ENCODE data around the gene IRF2BPL.

The IRF2BPL gene

GRCh38 chr14:76976240-76977005 is 52.1 kb downstream of the IRF2BPL start:
- no peaks in the 10 kb centered on the region for H3K27me3 ChIP-seq (ENCODE audit: control insufficient read depth, insufficient read depth, low read length)
- no peak overlapping the region for H3K9ac ChIP-seq (ENCODE audit: low read length)
- H3K4me3 ChIP-seq (ENCODE audit: low read length) = no peak overlapping the region
- H3K36me3 ChIP-seq (ENCODE audit: control insufficient read depth, insufficient read depth, low read length) = no peaks in the 10 kb centered on the region
- H3K4me1 ChIP-seq (ENCODE audit: control insufficient read depth, insufficient read depth, low read length) = no peaks in the 10 kb centered on the region
- no peak overlapping the region for H3K27ac ChIP-seq (ENCODE audit: low read depth, low read length)

- Histone ChIP-seq H3K27me3 (ENCODE audit: control insufficient read depth, insufficient read depth, low read length) (no peaks in the 10 kb centered on the region), H3K4me3 (ENCODE audit: low read length) (no peak overlapping the region), H3K27ac (ENCODE audit: low read depth, low read length) (no peak overlapping the region), H3K9ac (ENCODE audit: low read length) (no peak overlapping the region), H3K4me1 (ENCODE audit: control insufficient read depth, insufficient read depth, low read length) (no peaks in the 10 kb centered on the region), H3K36me3 (ENCODE audit: control insufficient read depth, insufficient read depth, low read length) (no peaks in the 10 kb centered on the region)
Observed at GRCh38 chr14:76975812-76976211, 52.7 kb downstream of the IRF2BPL start.

- no peak overlapping the region for H3K4me3 ChIP-seq (ENCODE audit: low read length)
- H3K27ac ChIP-seq (ENCODE audit: low read depth, low read length) = no peak overlapping the region
- H3K9ac ChIP-seq (ENCODE audit: low read length) = no peak overlapping the region
- H3K27me3 ChIP-seq (ENCODE audit: control insufficient read depth, insufficient read depth, low read length) = no peaks in the 10 kb centered on the region
- H3K36me3 ChIP-seq (ENCODE audit: control insufficient read depth, insufficient read depth, low read length) = no peaks in the 10 kb centered on the region
- H3K4me1 ChIP-seq (ENCODE audit: control insufficient read depth, insufficient read depth, low read length) = no peaks in the 10 kb centered on the region
Observed at GRCh38 chr14:76975051-76975450, 53.5 kb downstream of the IRF2BPL start.
